MM.1S (cell line): Measurements from ENCODE around the gene ACTR3C.

Experiments used
- CTCF ChIP-seq: fragments of 300-600 bp; sonication (generic); IDR thresholded peaks from 2 replicates; pipeline ENCODE4 v1.5.1; 2016; ENCODE audit warnings: antibody characterized with exemption, low read length, mixed read lengths
- EZH2 ChIP-seq: fragments of 300-600 bp; sonication (generic); optimal IDR thresholded peaks from 2 replicates; pipeline ENCODE3; 2017; ENCODE audit warnings: low read depth, mild to moderate bottlenecking, antibody characterized with exemption, low read length, mixed read lengths
- EZH2phosphoT487 ChIP-seq: fragments of 300-600 bp; sonication (generic); IDR thresholded peaks from 2 replicates; pipeline ENCODE4 v1.6.1; 2018; ENCODE audit warnings: antibody characterized with exemption, low read length

DNA sequence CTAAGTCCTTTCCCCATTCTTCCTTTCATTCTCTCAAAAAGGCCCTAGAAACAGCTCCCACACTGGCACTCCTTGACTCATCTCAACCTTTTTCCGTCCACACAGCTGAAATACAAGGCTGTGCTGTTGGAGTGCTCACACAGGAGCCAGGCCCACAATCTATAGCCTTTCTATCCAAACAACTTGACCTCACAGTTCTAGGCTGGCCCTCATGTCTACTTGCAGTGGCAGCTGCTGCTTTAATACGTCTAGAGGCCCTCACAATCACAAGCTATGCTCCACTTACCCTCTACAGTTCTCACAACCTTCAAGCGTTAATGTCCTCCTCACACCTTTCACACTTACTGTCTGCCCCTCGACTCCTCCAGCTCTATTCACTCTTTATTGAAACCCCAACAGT, 12.2 kb downstream of the ACTR3C start:
- TF ChIP-seq CTCF, result no peak
- TF ChIP-seq EZH2, result no peak
- no peak for TF ChIP-seq EZH2phosphoT487
